GM12875 (cell line): Measurements from ENCODE around the gene PRDM13.

ENCODE experiments used
- H3K4me3 ChIP-seq: one replicate; pipeline ENCODE4 v1.5.1; 2011; ENCODE audit warnings: low read depth, low read length, control low read depth
- CTCF ChIP-seq: IDR thresholded peaks from 2 replicates; pipeline ENCODE4 v1.5.1; 2011; ENCODE audit warnings: low read depth, mild to moderate bottlenecking, control low read depth, inconsistent platforms, low read length, moderate library complexity, borderline replicate concordance; ENCODE audit not compliant: insufficient read depth

Gene PRDM13

GRCh38 chr6:99575544-99576227, 30.9 kb upstream of the PRDM13 start:
- H3K4me3 ChIP-seq = no peak overlapping the region
- TF ChIP-seq CTCF = no peak

GRCh38 chr6:99579781-99580180, 26.9 kb upstream of the PRDM13 start:
- H3K4me3 ChIP-seq = no peak overlapping the region
- TF ChIP-seq CTCF = no peak

GRCh38 chr6:99587792-99588191, 18.8 kb upstream of the PRDM13 start:
- no peak overlapping the region for H3K4me3 ChIP-seq
- TF ChIP-seq CTCF = no peak

- H3K4me3 ChIP-seq = peak overlapping the region; percentile 48
- TF ChIP-seq CTCF = peak; percentile 73
Observed at GRCh38 chr6:99588618-99589289, 17.9 kb upstream of the PRDM13 start.

GRCh38 chr6:99589290-99589672, 17.4 kb upstream of the PRDM13 start:
- H3K4me3 ChIP-seq = peak overlapping the region; percentile 48
- no peak for TF ChIP-seq CTCF

GRCh38 chr6:99589907-99590493, 16.6 kb upstream of the PRDM13 start:
- no peak overlapping the region for H3K4me3 ChIP-seq
- TF ChIP-seq CTCF = no peak
